ENCODE data around the gene MAU2. TPM values are rescaled to one million over a fixed set of nuclear protein-coding genes. Genes with fewer than 3 reads are reported as not detected.
A peak's percentile ranks its signal among the peaks of the same experiment; 100 is the strongest.

Gene MAU2
- total and polyA plus RNA-seq, 2 of the 13 experiments (the other 11 are each of a cell fraction or from before 2014, with no cell fraction given), result 16.8 to 33.8 TPM

DNA sequence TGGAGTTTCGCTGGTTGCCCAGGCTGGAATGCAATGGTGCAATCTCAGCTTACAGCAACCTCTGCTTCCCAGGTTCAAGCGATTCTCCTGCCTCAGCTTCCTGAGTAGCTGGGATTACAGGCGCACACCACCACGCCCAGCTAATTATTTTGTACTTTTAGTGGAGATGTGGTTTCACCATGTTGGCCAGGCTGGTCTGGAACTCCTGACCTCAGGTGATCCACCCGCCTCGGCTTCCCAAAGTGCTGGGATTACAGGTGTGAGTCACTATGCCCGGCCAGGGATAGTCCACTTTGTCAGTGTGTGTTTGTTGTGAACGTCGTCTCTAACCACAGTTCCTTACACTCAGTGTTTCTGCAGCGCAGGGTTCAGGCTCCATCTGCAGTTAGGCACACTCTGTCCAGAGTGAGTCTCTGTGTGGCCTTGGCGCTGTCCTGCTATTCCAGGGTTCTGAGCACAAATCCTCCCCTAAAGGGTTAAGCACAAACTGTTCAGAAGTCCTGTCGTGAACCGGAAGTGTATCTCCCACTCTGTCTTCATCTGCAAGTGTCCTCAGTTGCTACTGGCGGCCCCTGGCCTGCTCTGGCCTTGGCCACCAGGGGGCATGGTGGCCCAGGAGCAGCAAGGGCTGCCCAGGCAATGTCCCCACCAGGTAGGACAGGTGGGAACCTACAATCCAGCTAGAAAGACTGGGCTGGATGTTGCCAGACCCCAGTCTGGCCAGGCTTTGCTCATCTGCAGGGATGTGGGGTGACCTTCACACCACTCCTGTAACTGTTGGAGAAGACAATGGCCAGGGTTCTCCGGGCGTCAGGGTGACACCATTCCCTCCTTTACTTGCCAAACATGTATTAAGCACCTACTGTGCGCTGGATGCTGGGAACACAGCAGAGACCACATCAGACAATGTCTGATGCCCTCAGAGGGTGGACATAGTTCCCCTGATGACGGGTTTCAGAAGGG is 46.1 kb downstream of the MAU2 start (continued):
- TF ChIP-seq ZNF333 (CRISPR knock-in tag; IDR thresholded peaks at IDR 0.05; ENCODE audit: borderline replicate concordance) (no peak), DMAP1 (CRISPR knock-in tag; IDR thresholded peaks at IDR 0.05) (no peak; the same call in 1 of the 2 replicates), WIZ (CRISPR knock-in tag; IDR thresholded peaks at IDR 0.05) (no peak), KDM4B (CRISPR knock-in tag; IDR thresholded peaks at IDR 0.05) (peak; percentile 86; the same call in 1 of the 2 replicates), ATF7 (IDR thresholded peaks at IDR 0.05) (no peak), ATF7 (CRISPR knock-in tag; IDR thresholded peaks at IDR 0.05) (no peak), SNRNP70 (IDR thresholded peaks at IDR 0.05; ENCODE audit: low read depth, low read length) (no peak), ZBTB8A (CRISPR knock-in tag; IDR thresholded peaks at IDR 0.05; ENCODE audit: borderline replicate concordance, low read depth) (no peak), ZNF274 (CRISPR knock-in tag; IDR thresholded peaks at IDR 0.05) (peak; percentile 91), ELF3 (CRISPR knock-in tag; IDR thresholded peaks at IDR 0.05) (peak; percentile 87), TGIF2 (CRISPR knock-in tag; IDR thresholded peaks at IDR 0.05) (peak; percentile 63; the same call in 1 of the 2 replicates)
- TF ChIP-seq, protein P1, sequence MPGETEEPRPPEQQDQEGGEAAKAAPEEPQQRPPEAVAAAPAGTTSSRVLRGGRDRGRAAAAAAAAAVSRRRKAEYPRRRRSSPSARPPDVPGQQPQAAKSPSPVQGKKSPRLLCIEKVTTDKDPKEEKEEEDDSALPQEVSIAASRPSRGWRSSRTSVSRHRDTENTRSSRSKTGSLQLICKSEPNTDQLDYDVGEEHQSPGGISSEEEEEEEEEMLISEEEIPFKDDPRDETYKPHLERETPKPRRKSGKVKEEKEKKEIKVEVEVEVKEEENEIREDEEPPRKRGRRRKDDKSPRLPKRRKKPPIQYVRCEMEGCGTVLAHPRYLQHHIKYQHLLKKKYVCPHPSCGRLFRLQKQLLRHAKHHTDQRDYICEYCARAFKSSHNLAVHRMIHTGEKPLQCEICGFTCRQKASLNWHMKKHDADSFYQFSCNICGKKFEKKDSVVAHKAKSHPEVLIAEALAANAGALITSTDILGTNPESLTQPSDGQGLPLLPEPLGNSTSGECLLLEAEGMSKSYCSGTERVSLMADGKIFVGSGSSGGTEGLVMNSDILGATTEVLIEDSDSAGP (CRISPR knock-in tag; IDR thresholded peaks at IDR 0.05; ENCODE audit: borderline replicate concordance), result peak; percentile 95
- TF ChIP-seq, protein P2, sequence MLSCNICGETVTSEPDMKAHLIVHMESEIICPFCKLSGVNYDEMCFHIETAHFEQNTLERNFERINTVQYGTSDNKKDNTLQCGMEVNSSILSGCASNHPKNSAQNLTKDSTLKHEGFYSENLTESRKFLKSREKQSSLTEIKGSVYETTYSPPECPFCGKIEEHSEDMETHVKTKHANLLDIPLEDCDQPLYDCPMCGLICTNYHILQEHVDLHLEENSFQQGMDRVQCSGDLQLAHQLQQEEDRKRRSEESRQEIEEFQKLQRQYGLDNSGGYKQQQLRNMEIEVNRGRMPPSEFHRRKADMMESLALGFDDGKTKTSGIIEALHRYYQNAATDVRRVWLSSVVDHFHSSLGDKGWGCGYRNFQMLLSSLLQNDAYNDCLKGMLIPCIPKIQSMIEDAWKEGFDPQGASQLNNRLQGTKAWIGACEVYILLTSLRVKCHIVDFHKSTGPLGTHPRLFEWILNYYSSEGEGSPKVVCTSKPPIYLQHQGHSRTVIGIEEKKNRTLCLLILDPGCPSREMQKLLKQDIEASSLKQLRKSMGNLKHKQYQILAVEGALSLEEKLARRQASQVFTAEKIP (CRISPR knock-in tag; IDR thresholded peaks at IDR 0.05; ENCODE audit: borderline replicate concordance), result no peak
- TF ChIP-seq, protein P3, sequence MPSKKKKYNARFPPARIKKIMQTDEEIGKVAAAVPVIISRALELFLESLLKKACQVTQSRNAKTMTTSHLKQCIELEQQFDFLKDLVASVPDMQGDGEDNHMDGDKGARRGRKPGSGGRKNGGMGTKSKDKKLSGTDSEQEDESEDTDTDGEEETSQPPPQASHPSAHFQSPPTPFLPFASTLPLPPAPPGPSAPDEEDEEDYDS (CRISPR knock-in tag; IDR thresholded peaks at IDR 0.05), result peak; percentile 69; the same call in 1 of the 2 replicates
- TF ChIP-seq, protein P4, sequence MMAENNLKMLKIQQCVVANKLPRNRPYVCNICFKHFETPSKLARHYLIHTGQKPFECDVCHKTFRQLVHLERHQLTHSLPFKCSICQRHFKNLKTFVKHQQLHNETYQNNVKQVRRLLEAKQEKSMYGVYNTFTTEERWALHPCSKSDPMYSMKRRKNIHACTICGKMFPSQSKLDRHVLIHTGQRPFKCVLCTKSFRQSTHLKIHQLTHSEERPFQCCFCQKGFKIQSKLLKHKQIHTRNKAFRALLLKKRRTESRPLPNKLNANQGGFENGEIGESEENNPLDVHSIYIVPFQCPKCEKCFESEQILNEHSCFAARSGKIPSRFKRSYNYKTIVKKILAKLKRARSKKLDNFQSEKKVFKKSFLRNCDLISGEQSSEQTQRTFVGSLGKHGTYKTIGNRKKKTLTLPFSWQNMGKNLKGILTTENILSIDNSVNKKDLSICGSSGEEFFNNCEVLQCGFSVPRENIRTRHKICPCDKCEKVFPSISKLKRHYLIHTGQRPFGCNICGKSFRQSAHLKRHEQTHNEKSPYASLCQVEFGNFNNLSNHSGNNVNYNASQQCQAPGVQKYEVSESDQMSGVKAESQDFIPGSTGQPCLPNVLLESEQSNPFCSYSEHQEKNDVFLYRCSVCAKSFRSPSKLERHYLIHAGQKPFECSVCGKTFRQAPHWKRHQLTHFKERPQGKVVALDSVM (CRISPR knock-in tag; IDR thresholded peaks at IDR 0.05), result 0 out of 2 replicates have a peak, but pooled peaks have one; percentile 24
- TF ChIP-seq, protein P5, sequence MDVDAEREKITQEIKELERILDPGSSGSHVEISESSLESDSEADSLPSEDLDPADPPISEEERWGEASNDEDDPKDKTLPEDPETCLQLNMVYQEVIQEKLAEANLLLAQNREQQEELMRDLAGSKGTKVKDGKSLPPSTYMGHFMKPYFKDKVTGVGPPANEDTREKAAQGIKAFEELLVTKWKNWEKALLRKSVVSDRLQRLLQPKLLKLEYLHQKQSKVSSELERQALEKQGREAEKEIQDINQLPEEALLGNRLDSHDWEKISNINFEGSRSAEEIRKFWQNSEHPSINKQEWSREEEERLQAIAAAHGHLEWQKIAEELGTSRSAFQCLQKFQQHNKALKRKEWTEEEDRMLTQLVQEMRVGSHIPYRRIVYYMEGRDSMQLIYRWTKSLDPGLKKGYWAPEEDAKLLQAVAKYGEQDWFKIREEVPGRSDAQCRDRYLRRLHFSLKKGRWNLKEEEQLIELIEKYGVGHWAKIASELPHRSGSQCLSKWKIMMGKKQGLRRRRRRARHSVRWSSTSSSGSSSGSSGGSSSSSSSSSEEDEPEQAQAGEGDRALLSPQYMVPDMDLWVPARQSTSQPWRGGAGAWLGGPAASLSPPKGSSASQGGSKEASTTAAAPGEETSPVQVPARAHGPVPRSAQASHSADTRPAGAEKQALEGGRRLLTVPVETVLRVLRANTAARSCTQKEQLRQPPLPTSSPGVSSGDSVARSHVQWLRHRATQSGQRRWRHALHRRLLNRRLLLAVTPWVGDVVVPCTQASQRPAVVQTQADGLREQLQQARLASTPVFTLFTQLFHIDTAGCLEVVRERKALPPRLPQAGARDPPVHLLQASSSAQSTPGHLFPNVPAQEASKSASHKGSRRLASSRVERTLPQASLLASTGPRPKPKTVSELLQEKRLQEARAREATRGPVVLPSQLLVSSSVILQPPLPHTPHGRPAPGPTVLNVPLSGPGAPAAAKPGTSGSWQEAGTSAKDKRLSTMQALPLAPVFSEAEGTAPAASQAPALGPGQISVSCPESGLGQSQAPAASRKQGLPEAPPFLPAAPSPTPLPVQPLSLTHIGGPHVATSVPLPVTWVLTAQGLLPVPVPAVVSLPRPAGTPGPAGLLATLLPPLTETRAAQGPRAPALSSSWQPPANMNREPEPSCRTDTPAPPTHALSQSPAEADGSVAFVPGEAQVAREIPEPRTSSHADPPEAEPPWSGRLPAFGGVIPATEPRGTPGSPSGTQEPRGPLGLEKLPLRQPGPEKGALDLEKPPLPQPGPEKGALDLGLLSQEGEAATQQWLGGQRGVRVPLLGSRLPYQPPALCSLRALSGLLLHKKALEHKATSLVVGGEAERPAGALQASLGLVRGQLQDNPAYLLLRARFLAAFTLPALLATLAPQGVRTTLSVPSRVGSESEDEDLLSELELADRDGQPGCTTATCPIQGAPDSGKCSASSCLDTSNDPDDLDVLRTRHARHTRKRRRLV (CRISPR knock-in tag; IDR thresholded peaks at IDR 0.05), result no peak
- TF ChIP-seq, protein P6, sequence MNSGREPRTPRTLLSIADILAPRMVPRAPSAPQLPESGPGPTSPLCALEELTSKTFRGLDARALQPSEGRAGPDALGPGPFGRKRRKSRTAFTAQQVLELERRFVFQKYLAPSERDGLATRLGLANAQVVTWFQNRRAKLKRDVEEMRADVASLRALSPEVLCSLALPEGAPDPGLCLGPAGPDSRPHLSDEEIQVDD (CRISPR knock-in tag; IDR thresholded peaks at IDR 0.05; ENCODE audit: borderline replicate concordance), result no peak

Measured in HepG2 (cell line).